ENCODE data around the gene POC1A. TPM values are rescaled to one million over a fixed set of nuclear protein-coding genes. Genes with fewer than 3 reads are reported as not detected.

The POC1A gene
- total and polyA plus RNA-seq, 9 of the 15 experiments (the other 6 are each of a cell fraction or from before 2014, with no cell fraction given): 7.2 to 17.5 (median 12.1) TPM

DNA sequence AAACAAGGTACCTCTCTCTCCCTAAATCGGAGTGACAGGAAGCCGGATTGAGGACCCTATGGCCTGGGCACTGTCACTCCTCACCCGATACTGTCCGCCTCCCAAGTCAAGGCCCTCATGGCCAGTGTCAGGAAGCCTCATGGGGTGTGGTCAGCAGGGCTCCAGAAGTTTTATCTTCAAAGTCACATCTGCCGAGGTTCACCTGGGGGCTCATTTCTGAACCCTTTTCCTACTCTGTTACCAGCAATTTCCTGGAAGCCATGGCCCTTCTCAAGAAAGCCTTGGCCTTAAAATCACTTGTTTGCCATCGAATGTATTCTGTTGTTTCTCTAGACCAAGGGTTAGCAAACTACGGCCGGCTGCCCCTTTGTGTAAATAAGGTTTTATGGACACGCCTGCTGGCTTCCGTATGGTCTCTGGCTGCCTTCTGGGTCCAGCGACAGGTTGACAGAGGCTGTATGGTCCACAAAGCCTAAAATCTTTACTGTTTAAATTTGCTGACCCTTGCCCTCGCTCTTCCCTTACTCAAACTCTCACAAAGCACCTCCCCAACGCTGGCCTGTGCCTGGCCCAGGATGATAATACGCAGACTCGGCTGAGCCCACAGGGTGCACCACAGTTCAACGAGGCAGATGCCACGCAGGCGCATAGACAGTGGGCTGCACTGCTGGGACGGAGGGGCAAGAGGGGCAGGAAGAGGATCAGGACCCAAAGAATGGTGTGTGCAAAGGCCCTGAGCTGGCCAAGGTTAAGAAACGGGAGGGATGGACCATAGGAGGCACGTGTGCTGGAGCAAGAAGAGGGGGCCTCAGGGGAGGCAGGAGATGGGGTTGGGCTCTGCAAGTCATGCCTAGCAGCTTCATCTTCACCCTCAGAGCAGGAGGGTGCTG is 73.1 kb downstream of the POC1A start (continued):
- TF ChIP-seq, protein P1, sequence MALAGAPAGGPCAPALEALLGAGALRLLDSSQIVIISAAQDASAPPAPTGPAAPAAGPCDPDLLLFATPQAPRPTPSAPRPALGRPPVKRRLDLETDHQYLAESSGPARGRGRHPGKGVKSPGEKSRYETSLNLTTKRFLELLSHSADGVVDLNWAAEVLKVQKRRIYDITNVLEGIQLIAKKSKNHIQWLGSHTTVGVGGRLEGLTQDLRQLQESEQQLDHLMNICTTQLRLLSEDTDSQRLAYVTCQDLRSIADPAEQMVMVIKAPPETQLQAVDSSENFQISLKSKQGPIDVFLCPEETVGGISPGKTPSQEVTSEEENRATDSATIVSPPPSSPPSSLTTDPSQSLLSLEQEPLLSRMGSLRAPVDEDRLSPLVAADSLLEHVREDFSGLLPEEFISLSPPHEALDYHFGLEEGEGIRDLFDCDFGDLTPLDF (CRISPR knock-in tag; IDR thresholded peaks at IDR 0.05): no peak
- TF ChIP-seq, protein P2, sequence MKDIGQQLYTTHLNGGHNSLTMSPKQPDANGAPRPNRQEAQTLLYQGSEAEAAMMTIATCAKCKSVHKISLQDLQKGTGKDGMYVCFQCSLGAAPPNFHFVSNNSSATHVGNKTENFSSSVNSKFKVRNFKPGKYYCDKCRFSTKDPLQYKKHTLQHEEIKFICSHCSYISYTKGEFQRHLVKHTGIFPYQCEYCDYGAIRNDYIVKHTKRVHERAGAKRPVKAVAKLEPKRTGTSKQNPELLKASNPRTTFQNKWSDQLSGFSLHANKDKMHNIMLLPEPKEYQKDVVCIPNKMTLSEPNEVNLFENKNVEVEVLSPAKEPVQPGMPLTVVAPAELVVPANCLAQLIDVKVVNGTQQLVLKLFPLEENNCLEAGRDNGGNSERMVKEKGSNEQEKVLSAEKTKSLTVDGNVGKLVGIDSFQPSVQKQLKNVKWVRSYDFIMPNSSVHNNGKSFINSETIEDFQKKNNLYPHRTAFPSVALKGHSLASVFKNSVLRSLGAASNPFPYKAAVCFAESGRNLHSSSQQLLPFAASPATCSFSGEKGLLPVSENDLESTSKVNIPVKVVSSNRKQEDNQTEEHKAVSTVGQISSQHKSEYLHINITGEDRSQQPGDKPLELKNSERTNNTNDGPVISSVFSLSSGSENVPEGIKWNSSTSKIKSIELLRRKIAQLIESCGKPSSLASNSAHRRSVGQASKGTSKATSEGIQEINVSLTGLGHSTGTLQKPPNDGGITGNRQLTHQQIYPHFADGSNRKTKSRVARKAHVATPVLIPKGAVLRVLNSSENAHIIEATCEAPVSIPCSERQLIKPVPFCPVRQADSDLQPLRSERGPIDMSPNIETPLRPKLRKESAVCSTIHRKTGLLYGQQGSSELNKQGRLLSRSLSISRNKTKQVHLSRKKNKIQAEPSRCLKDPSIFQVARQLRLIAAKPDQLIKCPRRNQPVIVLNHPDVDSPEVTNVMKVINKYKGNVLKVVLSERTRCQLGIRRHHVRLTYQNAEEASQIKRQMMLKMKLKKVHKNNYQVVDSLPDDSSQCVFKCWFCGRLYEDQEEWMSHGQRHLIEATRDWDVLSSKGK (CRISPR knock-in tag; IDR thresholded peaks at IDR 0.05): no peak
- no peak for TF ChIP-seq NR2C2 (CRISPR knock-in tag; IDR thresholded peaks at IDR 0.05)
- TF ChIP-seq NR2C2 (tag; IDR thresholded peaks at IDR 0.05): peak; percentile 36; the same call in 1 of the 2 replicates
- no peak for TF ChIP-seq MIER1 (IDR thresholded peaks at IDR 0.05; ENCODE audit: low read depth)
- peak; percentile 20; the same call in 1 of the 2 replicates for TF ChIP-seq CTBP1 (IDR thresholded peaks at IDR 0.05; ENCODE audit: borderline replicate concordance)
- no peak for TF ChIP-seq ATF7 (IDR thresholded peaks at IDR 0.05)
- peak; percentile 61; the same call in 1 of the 2 replicates for TF ChIP-seq TEAD4 (IDR thresholded peaks at IDR 0.05; ENCODE audit: low read length)
- TF ChIP-seq TEAD4 (CRISPR knock-in tag; IDR thresholded peaks at IDR 0.05; ENCODE audit: borderline replicate concordance): no peak
- peak; percentile 64; the same call in 1 of the 2 replicates for TF ChIP-seq PKNOX1 (IDR thresholded peaks at IDR 0.05)
- TF ChIP-seq LEF1 (IDR thresholded peaks at IDR 0.05): peak; percentile 91
- TF ChIP-seq NCOA4 (IDR thresholded peaks at IDR 0.05; ENCODE audit: partially characterized antibody): no peak
- no peak for TF ChIP-seq MAFF (IDR thresholded peaks at IDR 0.05; ENCODE audit: low read length)
- peak; percentile 83 to 85 for TF ChIP-seq NRF1 (conservative IDR thresholded peaks at IDR 0.05 in 1 of 2, IDR thresholded peaks at IDR 0.05 in 1 of 2)
- no peak for TF ChIP-seq TAF7 (tag; IDR thresholded peaks at IDR 0.05)
- TF ChIP-seq, protein P3, sequence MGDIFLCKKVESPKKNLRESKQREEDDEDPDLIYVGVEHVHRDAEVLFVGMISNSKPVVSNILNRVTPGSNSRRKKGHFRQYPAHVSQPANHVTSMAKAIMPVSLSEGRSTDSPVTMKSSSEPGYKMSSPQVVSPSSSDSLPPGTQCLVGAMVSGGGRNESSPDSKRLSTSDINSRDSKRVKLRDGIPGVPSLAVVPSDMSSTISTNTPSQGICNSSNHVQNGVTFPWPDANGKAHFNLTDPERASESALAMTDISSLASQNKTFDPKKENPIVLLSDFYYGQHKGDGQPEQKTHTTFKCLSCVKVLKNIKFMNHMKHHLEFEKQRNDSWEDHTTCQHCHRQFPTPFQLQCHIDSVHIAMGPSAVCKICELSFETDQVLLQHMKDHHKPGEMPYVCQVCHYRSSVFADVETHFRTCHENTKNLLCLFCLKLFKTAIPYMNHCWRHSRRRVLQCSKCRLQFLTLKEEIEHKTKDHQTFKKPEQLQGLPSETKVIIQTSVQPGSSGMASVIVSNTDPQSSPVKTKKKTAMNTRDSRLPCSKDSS (IDR thresholded peaks at IDR 0.05; ENCODE audit: low read depth, partially characterized antibody): no peak
- no peak for TF ChIP-seq SIN3B (IDR thresholded peaks at IDR 0.05; ENCODE audit: low read depth)
- no peak for TF ChIP-seq KDM5B (IDR thresholded peaks at IDR 0.05; ENCODE audit: insufficient replicate concordance, low read depth, low read length)
- TF ChIP-seq FOXO4 (CRISPR knock-in tag; IDR thresholded peaks at IDR 0.05): no peak

Data from K562 (cell line).